Fibroblast of skin of left quadriceps (primary cell): Measurements from ENCODE around the gene FAM177A1.

Source experiments
- DNase-seq, 2 experiments: peaks; one replicate each; pipeline ENCODE4 v3.0.0-alpha.2; 2013; ENCODE audit warnings: low read depth in 2 of 2

The FAM177A1 gene

GRCh38 chr14:35123388-35123703 lies 77.3 kb downstream of the FAM177A1 start:
- DNase-seq, result no peak

- no peak for DNase-seq
Observed at GRCh38 chr14:35124127-35124526, 78.1 kb downstream of the FAM177A1 start.
